ENCODE results near the gene MEIS3. TPM values are rescaled to one million over a fixed set of nuclear protein-coding genes. Genes with fewer than 3 reads are reported as not detected.

MEIS3 gene
- total RNA-seq, 1 experiment from 2014 or later, result 9.6 TPM

DNA sequence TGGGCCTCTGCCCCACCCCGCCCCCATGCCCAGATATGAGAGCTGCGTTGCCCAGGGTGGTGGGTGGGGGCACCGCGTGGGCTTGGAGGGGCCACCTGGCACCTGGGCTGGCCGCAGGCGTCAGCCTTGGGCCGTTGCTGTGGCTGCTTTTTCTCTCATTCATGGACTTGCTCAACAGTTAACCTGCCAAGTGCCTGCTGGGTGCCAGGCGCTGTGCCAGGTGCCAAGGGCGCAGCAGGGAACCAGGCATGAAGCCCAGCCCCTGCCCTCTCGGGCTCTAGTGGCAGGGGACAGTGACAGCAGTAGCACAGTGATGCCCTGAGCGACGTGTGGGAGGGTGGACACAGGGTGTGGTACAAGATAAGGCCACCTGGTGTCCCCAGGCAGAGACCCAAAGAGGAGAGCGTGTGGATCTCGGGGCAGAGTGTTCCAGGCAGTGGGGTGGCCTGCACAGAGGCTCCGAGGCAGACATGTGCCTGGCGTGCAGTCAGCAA is 42.1 kb downstream of the MEIS3 start:
- CTCF ChIA-PET, result no interaction called here
- POLR2A ChIA-PET (ENCODE audit: low non-redundant PET), result no interaction called here
- no peak overlapping the region for H3K27ac ChIP-seq (ENCODE audit: low read depth, low read length, poor library complexity, severe bottlenecking)
- peaks cover 61% of the 10 kb centered on the region for H3K36me3 ChIP-seq (ENCODE audit: insufficient read depth, low read length, poor library complexity, severe bottlenecking)
- no peak for TF ChIP-seq EZH2 (IDR thresholded peaks at IDR 0.05; ENCODE audit: borderline replicate concordance, low read depth, low read length, poor library complexity, severe bottlenecking)
- TF ChIP-seq, protein P1, sequence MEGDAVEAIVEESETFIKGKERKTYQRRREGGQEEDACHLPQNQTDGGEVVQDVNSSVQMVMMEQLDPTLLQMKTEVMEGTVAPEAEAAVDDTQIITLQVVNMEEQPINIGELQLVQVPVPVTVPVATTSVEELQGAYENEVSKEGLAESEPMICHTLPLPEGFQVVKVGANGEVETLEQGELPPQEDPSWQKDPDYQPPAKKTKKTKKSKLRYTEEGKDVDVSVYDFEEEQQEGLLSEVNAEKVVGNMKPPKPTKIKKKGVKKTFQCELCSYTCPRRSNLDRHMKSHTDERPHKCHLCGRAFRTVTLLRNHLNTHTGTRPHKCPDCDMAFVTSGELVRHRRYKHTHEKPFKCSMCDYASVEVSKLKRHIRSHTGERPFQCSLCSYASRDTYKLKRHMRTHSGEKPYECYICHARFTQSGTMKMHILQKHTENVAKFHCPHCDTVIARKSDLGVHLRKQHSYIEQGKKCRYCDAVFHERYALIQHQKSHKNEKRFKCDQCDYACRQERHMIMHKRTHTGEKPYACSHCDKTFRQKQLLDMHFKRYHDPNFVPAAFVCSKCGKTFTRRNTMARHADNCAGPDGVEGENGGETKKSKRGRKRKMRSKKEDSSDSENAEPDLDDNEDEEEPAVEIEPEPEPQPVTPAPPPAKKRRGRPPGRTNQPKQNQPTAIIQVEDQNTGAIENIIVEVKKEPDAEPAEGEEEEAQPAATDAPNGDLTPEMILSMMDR (conservative IDR thresholded peaks at IDR 0.05; ENCODE audit: low read depth, low read length), result no peak
- H3K4me3 ChIP-seq (ENCODE audit: low read depth, low read length, poor library complexity, severe bottlenecking), result no peak overlapping the region
- H3K27me3 ChIP-seq (replicated peaks; ENCODE audit: insufficient read depth, low read depth, low read length, poor library complexity), result no peaks in the 10 kb centered on the region
- no peaks in the 10 kb centered on the region for H3K4me1 ChIP-seq (ENCODE audit: insufficient read depth, low read length, poor library complexity, severe bottlenecking)
- H3K9me3 ChIP-seq (ENCODE audit: low read depth, low read length, poor library complexity, severe bottlenecking), result no peaks in the 10 kb centered on the region
- no peak for DNase-seq (ENCODE audit: low spot score)
- intact Hi-C loops (cut with micrococcal nuclease; ENCODE audit: unreplicated experiment), result no loop called here
- no TSS peak for BruUV-seq (replicated peaks)

DNA sequence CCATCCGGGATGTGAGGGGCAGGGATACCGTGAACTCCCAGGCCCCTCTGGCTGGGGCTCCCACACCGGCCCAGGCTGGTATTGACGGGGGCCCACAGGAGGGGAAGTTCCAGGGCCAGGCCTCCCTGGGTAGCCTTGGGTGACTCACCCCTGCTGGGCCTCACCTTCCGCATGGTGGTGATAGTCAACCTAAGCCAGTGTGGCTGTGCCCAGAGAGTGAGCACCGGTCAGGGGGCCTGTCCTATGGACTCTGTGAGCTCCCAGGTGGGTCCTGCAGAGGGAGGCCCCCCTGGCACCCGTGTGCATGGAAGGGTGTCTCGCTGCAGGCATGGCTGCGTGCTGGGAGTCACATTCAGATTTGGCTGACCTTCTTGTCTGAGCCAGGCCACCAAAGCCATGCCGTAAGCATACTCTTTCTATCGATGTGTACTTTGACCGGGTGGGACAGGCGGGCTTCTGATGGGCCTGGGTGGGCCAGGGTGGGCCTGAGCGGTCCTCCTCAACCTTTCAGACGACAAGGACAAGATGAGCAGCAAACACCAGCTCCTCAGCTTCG is 42.7 kb downstream of the MEIS3 start:
- TF ChIP-seq, protein P1 (conservative IDR thresholded peaks at IDR 0.05; ENCODE audit: low read depth, low read length), result no peak
- no peak for TF ChIP-seq EZH2 (IDR thresholded peaks at IDR 0.05; ENCODE audit: borderline replicate concordance, low read depth, low read length, poor library complexity, severe bottlenecking)
- H3K9me3 ChIP-seq (ENCODE audit: low read depth, low read length, poor library complexity, severe bottlenecking), result no peaks in the 10 kb centered on the region
- no peaks in the 10 kb centered on the region for H3K4me1 ChIP-seq (ENCODE audit: insufficient read depth, low read length, poor library complexity, severe bottlenecking)
- BruUV-seq (replicated peaks), result no TSS peak
- ChIA-PET POLR2A (ENCODE audit: low non-redundant PET) (no interaction called here), CTCF (no interaction called here)
- H3K27me3 ChIP-seq (replicated peaks; ENCODE audit: insufficient read depth, low read depth, low read length, poor library complexity), result no peaks in the 10 kb centered on the region
- no peak overlapping the region for H3K4me3 ChIP-seq (ENCODE audit: low read depth, low read length, poor library complexity, severe bottlenecking)
- peaks cover 64% of the 10 kb centered on the region for H3K36me3 ChIP-seq (ENCODE audit: insufficient read depth, low read length, poor library complexity, severe bottlenecking)
- intact Hi-C loops (cut with micrococcal nuclease; ENCODE audit: unreplicated experiment), result no loop called here
- H3K27ac ChIP-seq (ENCODE audit: low read depth, low read length, poor library complexity, severe bottlenecking), result no peak overlapping the region
- no peak for DNase-seq (ENCODE audit: low spot score)

DNA sequence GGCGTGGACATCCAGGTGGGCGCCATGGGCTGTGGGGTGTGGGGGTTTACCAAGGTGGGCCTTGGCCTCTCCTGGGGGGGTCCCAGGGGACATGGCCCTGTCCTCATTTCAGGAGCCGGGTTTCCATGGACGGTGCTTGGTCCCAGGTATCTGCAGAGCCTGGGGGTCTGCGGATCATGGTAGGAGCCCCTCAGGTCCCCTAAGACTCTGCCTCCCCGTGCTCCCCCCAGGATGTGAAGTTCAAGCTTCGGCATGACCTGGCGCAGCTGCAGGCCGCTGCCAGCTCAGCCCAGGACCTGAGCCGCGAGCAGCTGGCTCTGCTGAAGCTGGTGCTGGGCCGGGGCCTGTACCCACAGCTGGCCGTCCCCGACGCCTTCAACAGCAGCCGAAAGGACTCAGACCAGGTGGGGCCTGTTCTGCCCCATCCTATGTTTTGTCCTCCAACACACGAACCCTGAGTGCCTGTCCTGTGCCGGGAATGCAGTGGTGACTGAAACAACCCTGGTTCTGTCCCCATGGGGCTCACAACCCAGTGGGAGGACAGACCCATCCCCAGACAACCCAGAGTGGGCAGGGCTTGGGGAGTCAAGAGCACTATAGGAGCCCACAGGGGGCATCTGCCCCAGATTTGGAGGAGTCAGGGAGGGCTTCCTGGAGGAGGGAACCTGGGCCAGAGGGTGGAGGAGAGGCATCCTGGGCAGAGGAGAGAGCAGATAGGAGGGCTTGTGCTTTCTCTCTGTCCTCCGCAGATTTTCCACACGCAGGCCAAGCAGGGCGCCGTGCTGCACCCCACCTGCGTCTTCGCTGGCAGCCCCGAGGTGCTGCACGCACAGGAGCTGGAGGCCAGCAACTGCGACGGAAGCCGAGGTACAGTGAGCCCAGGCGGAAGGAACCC is 43.4 kb downstream of the MEIS3 start:
- Histone ChIP-seq H3K4me1 (ENCODE audit: insufficient read depth, low read length, poor library complexity, severe bottlenecking) (no peaks in the 10 kb centered on the region), H3K27me3 (replicated peaks; ENCODE audit: insufficient read depth, low read depth, low read length, poor library complexity) (no peaks in the 10 kb centered on the region), H3K9me3 (ENCODE audit: low read depth, low read length, poor library complexity, severe bottlenecking) (no peaks in the 10 kb centered on the region), H3K36me3 (ENCODE audit: insufficient read depth, low read length, poor library complexity, severe bottlenecking) (peaks cover 63% of the 10 kb centered on the region), H3K27ac (ENCODE audit: low read depth, low read length, poor library complexity, severe bottlenecking) (no peak overlapping the region), H3K4me3 (ENCODE audit: low read depth, low read length, poor library complexity, severe bottlenecking) (no peak overlapping the region)
- TF ChIP-seq, protein P1 (conservative IDR thresholded peaks at IDR 0.05; ENCODE audit: low read depth, low read length), result no peak
- no peak for TF ChIP-seq EZH2 (IDR thresholded peaks at IDR 0.05; ENCODE audit: borderline replicate concordance, low read depth, low read length, poor library complexity, severe bottlenecking)
- ChIA-PET CTCF (no interaction called here), POLR2A (ENCODE audit: low non-redundant PET) (no interaction called here)
- no TSS peak for BruUV-seq (replicated peaks)
- DNase-seq (ENCODE audit: low spot score), result no peak
- intact Hi-C loops (cut with micrococcal nuclease; ENCODE audit: unreplicated experiment), result no loop called here

Measured in A673 (cell line).